Activated naive CD4-positive, alpha-beta T cell treated with anti-CD3 and anti-CD28 coated beads for 36 hours (primary cell): ENCODE measurements around the gene PPFIA1. TPM values are rescaled to one million over a fixed set of nuclear protein-coding genes. Genes with fewer than 3 reads are reported as not detected.
"Not testable (repeated sequence)": the region's sequence is repeated elsewhere in the genome, so short reads cannot be mapped to it uniquely, and the experiment has no call there.

Experiments used
- CTCF ChIA-PET: fragments of 350-600 bp; sonication (Branson Sonifier 250); formaldehyde crosslinking; loops from one replicate; lab custom pipeline; 2021; ENCODE audit warnings: antibody characterized with exemption; lab: Charles Lee
- DNase-seq: peaks from one replicate; pipeline ENCODE4 v3.0.0-alpha.2; 2020
- H3K27ac Mint-ChIP-seq: one replicate; pipeline ENCODE4 v1.8.0; 2021; ENCODE audit warnings: mild to moderate bottlenecking, mixed read lengths
- H3K27me3 Mint-ChIP-seq: one replicate; pipeline ENCODE4 v1.8.0; 2021; ENCODE audit warnings: low read depth, mixed read lengths
- H3K36me3 Mint-ChIP-seq: one replicate; pipeline ENCODE4 v1.8.0; 2021; ENCODE audit warnings: low read depth, mixed read lengths
- H3K4me1 Mint-ChIP-seq: one replicate; pipeline ENCODE4 v1.8.0; 2021; ENCODE audit warnings: low read depth, mixed read lengths
- H3K4me3 Mint-ChIP-seq: one replicate; pipeline ENCODE4 v1.8.0; 2021; ENCODE audit warnings: mild to moderate bottlenecking, moderate library complexity, mixed read lengths
- H3K9me3 Mint-ChIP-seq: one replicate; pipeline ENCODE4 v1.8.0; 2021; ENCODE audit warnings: mixed read lengths
- intact Hi-C: fragments of 100-400 bp; cut with micrococcal nuclease; formaldehyde crosslinking; loops from one replicate; pipeline ENCODE4 v1.15.1; 2023
- total RNA-seq, 2 experiments: library from RNA; stranded (reverse); gene quantifications; one replicate each; pipeline ENCODE4 v1.2.3, GENCODE V29; 2021

PPFIA1 gene
- total RNA-seq, 2 experiments from 2014 or later = 15.9 to 21.7 TPM

- Mint-ChIP-seq H3K36me3 (peaks cover 19% of the 10 kb centered on the region), H3K4me1 (peaks cover 11% of the 10 kb centered on the region), H3K4me3 (no peak overlapping the region), H3K27me3 (no peaks in the 10 kb centered on the region), H3K9me3 (no peaks in the 10 kb centered on the region), H3K27ac (no peak overlapping the region)
- intact Hi-C loops = no loop called here
- CTCF ChIA-PET = no interaction called here
- no peak for DNase-seq
These were observed 20.0 kb downstream of the PPFIA1 start for GRCh38 chr11:70290361-70291065.

GRCh38 chr11:70292166-70292565, 21.7 kb downstream of the PPFIA1 start:
- Mint-ChIP-seq H3K9me3 (no peaks in the 10 kb centered on the region), H3K27me3 (no peaks in the 10 kb centered on the region), H3K36me3 (peaks cover 17% of the 10 kb centered on the region), H3K27ac (no peak overlapping the region), H3K4me1 (peaks cover 14% of the 10 kb centered on the region), H3K4me3 (no peak overlapping the region)
- no peak for DNase-seq
- intact Hi-C loops = no loop called here
- CTCF ChIA-PET = no interaction called here

GRCh38 chr11:70292863-70293262, 22.4 kb downstream of the PPFIA1 start:
- no peak for DNase-seq

GRCh38 chr11:70295166-70295565, 24.7 kb downstream of the PPFIA1 start:
- intact Hi-C loops, H3K27ac Mint-ChIP-seq, H3K27me3 Mint-ChIP-seq, CTCF ChIA-PET, H3K9me3 Mint-ChIP-seq, DNase-seq, H3K4me3 Mint-ChIP-seq: not testable (repeated sequence)
- Mint-ChIP-seq H3K4me1 (peaks cover 18% of the 10 kb centered on the region), H3K36me3 (peaks cover 17% of the 10 kb centered on the region)

More at GRCh38 chr11:70292863-70293262, 22.4 kb downstream of the PPFIA1 start:
- Mint-ChIP-seq H3K27ac (no peak overlapping the region), H3K9me3 (no peaks in the 10 kb centered on the region), H3K36me3 (peaks cover 14% of the 10 kb centered on the region), H3K4me3 (no peak overlapping the region), H3K27me3 (no peaks in the 10 kb centered on the region), H3K4me1 (peaks cover 20% of the 10 kb centered on the region)
- CTCF ChIA-PET = no interaction called here
- intact Hi-C loops = no loop called here

GRCh38 chr11:70296681-70297080, 26.2 kb downstream of the PPFIA1 start:
- DNase-seq = no peak
- H3K27me3 Mint-ChIP-seq = no peaks in the 10 kb centered on the region
- peaks cover 13% of the 10 kb centered on the region for H3K4me1 Mint-ChIP-seq
- no peak overlapping the region for H3K4me3 Mint-ChIP-seq
- peaks cover 19% of the 10 kb centered on the region for H3K36me3 Mint-ChIP-seq
- no peaks in the 10 kb centered on the region for H3K9me3 Mint-ChIP-seq
- CTCF ChIA-PET = no interaction called here
- H3K27ac Mint-ChIP-seq = no peak overlapping the region
- intact Hi-C loops = no loop called here

GRCh38 chr11:70297341-70297740, 26.9 kb downstream of the PPFIA1 start:
- Mint-ChIP-seq H3K36me3 (peaks cover 19% of the 10 kb centered on the region), H3K27ac (no peak overlapping the region), H3K9me3 (no peaks in the 10 kb centered on the region), H3K4me3 (no peak overlapping the region), H3K4me1 (peaks cover 13% of the 10 kb centered on the region), H3K27me3 (no peaks in the 10 kb centered on the region)
- no peak for DNase-seq
- intact Hi-C loops = no loop called here
- CTCF ChIA-PET = no interaction called here

- no peak overlapping the region for H3K27ac Mint-ChIP-seq
- CTCF ChIA-PET = no interaction called here
- peaks cover 14% of the 10 kb centered on the region for H3K36me3 Mint-ChIP-seq
- DNase-seq = no peak
- no peaks in the 10 kb centered on the region for H3K9me3 Mint-ChIP-seq
- intact Hi-C loops = no loop called here
- no peaks in the 10 kb centered on the region for H3K27me3 Mint-ChIP-seq
- H3K4me3 Mint-ChIP-seq = no peak overlapping the region
- H3K4me1 Mint-ChIP-seq = peaks cover 10% of the 10 kb centered on the region
These were observed 27.9 kb downstream of the PPFIA1 start for GRCh38 chr11:70298243-70298915.

GRCh38 chr11:70299636-70300035, 29.1 kb downstream of the PPFIA1 start:
- H3K36me3 Mint-ChIP-seq = peaks cover 12% of the 10 kb centered on the region
- peaks cover 10% of the 10 kb centered on the region for H3K4me1 Mint-ChIP-seq
- CTCF ChIA-PET = no interaction called here
- no peak overlapping the region for H3K27ac Mint-ChIP-seq
- no peak overlapping the region for H3K4me3 Mint-ChIP-seq
- no peaks in the 10 kb centered on the region for H3K9me3 Mint-ChIP-seq
- intact Hi-C loops = no loop called here
- H3K27me3 Mint-ChIP-seq = no peaks in the 10 kb centered on the region
- DNase-seq = no peak

- DNase-seq = no peak
- H3K36me3 Mint-ChIP-seq = peaks cover 14% of the 10 kb centered on the region
These were observed 30.7 kb downstream of the PPFIA1 start for GRCh38 chr11:70301191-70301590.

GRCh38 chr11:70301721-70302418, 31.4 kb downstream of the PPFIA1 start:
- DNase-seq = no peak
- Mint-ChIP-seq H3K9me3 (no peaks in the 10 kb centered on the region), H3K36me3 (peaks cover 15% of the 10 kb centered on the region), H3K27ac (no peak overlapping the region), H3K4me1 (peaks cover 11% of the 10 kb centered on the region), H3K27me3 (no peaks in the 10 kb centered on the region), H3K4me3 (no peak overlapping the region)
- CTCF ChIA-PET = no interaction called here
- intact Hi-C loops = no loop called here

More at GRCh38 chr11:70301191-70301590, 30.7 kb downstream of the PPFIA1 start:
- CTCF ChIA-PET = no interaction called here
- intact Hi-C loops = no loop called here
- Mint-ChIP-seq H3K27ac (no peak overlapping the region), H3K4me1 (peaks cover 10% of the 10 kb centered on the region), H3K4me3 (no peak overlapping the region), H3K27me3 (no peaks in the 10 kb centered on the region), H3K9me3 (no peaks in the 10 kb centered on the region)

GRCh38 chr11:70302419-70302752, 31.9 kb downstream of the PPFIA1 start:
- no peak for DNase-seq
- peaks cover 17% of the 10 kb centered on the region for H3K36me3 Mint-ChIP-seq
- H3K27ac Mint-ChIP-seq = no peak overlapping the region
- peaks cover 10% of the 10 kb centered on the region for H3K4me1 Mint-ChIP-seq
- CTCF ChIA-PET = no interaction called here
- intact Hi-C loops = no loop called here
- no peaks in the 10 kb centered on the region for H3K9me3 Mint-ChIP-seq
- H3K4me3 Mint-ChIP-seq = no peak overlapping the region
- no peaks in the 10 kb centered on the region for H3K27me3 Mint-ChIP-seq

- CTCF ChIA-PET = no interaction called here
- no peak overlapping the region for H3K4me3 Mint-ChIP-seq
- H3K27ac Mint-ChIP-seq = no peak overlapping the region
- peaks cover 18% of the 10 kb centered on the region for H3K36me3 Mint-ChIP-seq
- DNase-seq = no peak
- peaks cover 6% of the 10 kb centered on the region for H3K4me1 Mint-ChIP-seq
- intact Hi-C loops = no loop called here
- H3K9me3 Mint-ChIP-seq = no peaks in the 10 kb centered on the region
- no peaks in the 10 kb centered on the region for H3K27me3 Mint-ChIP-seq
These were observed 32.6 kb downstream of the PPFIA1 start for GRCh38 chr11:70303070-70303469.
